Adrenal gland (tissue), 5 donors: ENCODE results near the gene PREB.

Source experiments
- CTCF ChIP-seq, 6 experiments: fragments of 450-650 bp in 4 of 6; fragments of 200-600 bp in 2 of 6; sonication (generic) in 1 of 6; IDR thresholded peaks; 1 replicate in 5 of 6; 2 replicates in 1 of 6; pipeline versions ENCODE4 v1.5.1 to v1.8.0; 2016 to 2021; ENCODE audit warnings: antibody characterized with exemption in 6 of 6, mild to moderate bottlenecking in 2 of 6, moderate library complexity in 1 of 6
- POLR2A ChIP-seq, 2 donors: fragments of 450-650 bp; IDR thresholded peaks; one replicate each; pipeline ENCODE4 v1.6.1; 2017; ENCODE audit warnings: antibody characterized with exemption in 2 of 2, mild to moderate bottlenecking in 2 of 2, moderate library complexity in 1 of 2
- donor health status: DM: no; HTN: no; CAD: no.

- TF ChIP-seq CTCF (IDR thresholded peaks at IDR 0.05) (no peak), POLR2A (IDR thresholded peaks at IDR 0.05) (no peak)
Measured at GRCh38 chr2:27138111-27138510, 3.7 kb upstream of the PREB start.
